HEK293 (cell line): Measurements from ENCODE around the gene APH1A.

Source experiments
- ATF2 ChIP-seq: fragments of 450-650 bp; formaldehyde crosslinking; IDR thresholded peaks from 2 replicates; pipeline ENCODE4 v1.5.1; 2016; ENCODE audit warnings: missing biosample characterization, missing genetic modification characterization, low read depth
- GLIS2 ChIP-seq: fragments of 450-650 bp; formaldehyde crosslinking; IDR thresholded peaks from 2 replicates; pipeline ENCODE4 v1.5.1; 2016; ENCODE audit warnings: missing biosample characterization, missing genetic modification characterization
- KLF16 ChIP-seq: fragments of 450-650 bp; formaldehyde crosslinking; IDR thresholded peaks from 2 replicates; pipeline ENCODE4 v1.5.1; 2017; ENCODE audit warnings: missing biosample characterization, missing genetic modification characterization
- SCRT2 ChIP-seq: fragments of 450-650 bp; formaldehyde crosslinking; IDR thresholded peaks from 2 replicates; pipeline ENCODE4 v1.5.1; 2016; ENCODE audit warnings: missing biosample characterization, missing genetic modification characterization
- TSHZ1 ChIP-seq: fragments of 450-650 bp; formaldehyde crosslinking; IDR thresholded peaks from 2 replicates; pipeline ENCODE4 v1.5.1; 2016; ENCODE audit warnings: missing biosample characterization, missing genetic modification characterization, borderline replicate concordance
- ZBTB6 ChIP-seq: fragments of 450-650 bp; formaldehyde crosslinking; IDR thresholded peaks from 2 replicates; pipeline ENCODE4 v1.5.1; 2017; ENCODE audit warnings: missing biosample characterization, missing genetic modification characterization
- ZFP37 ChIP-seq: fragments of 450-650 bp; formaldehyde crosslinking; IDR thresholded peaks from 2 replicates; pipeline ENCODE4 v1.5.1; 2016; ENCODE audit warnings: missing biosample characterization, missing genetic modification characterization
- ZIC2 ChIP-seq: fragments of 450-650 bp; formaldehyde crosslinking; IDR thresholded peaks from 2 replicates; pipeline ENCODE4 v1.5.1; 2016; ENCODE audit warnings: missing biosample characterization, missing genetic modification characterization
- ZNF138 ChIP-seq: fragments of 450-650 bp; formaldehyde crosslinking; IDR thresholded peaks from 2 replicates; pipeline ENCODE4 v1.5.1; 2016; ENCODE audit warnings: missing biosample characterization, missing genetic modification characterization, borderline replicate concordance
- ZNF214 ChIP-seq: fragments of 450-650 bp; formaldehyde crosslinking; IDR thresholded peaks from 2 replicates; pipeline ENCODE4 v1.5.1; 2017; ENCODE audit warnings: missing biosample characterization, mild to moderate bottlenecking, missing genetic modification characterization, borderline replicate concordance
- ZNF223 ChIP-seq: fragments of 450-650 bp; formaldehyde crosslinking; IDR thresholded peaks from 2 replicates; pipeline ENCODE4 v1.5.1; 2016; ENCODE audit warnings: missing biosample characterization, missing genetic modification characterization
- ZNF341 ChIP-seq: fragments of 450-650 bp; formaldehyde crosslinking; IDR thresholded peaks from 2 replicates; pipeline ENCODE4; 2016; ENCODE audit warnings: low read depth, missing biosample characterization, missing genetic modification characterization
- ZNF394 ChIP-seq: fragments of 450-650 bp; formaldehyde crosslinking; IDR thresholded peaks from 2 replicates; pipeline ENCODE4 v1.5.1; 2016; ENCODE audit warnings: missing biosample characterization, missing genetic modification characterization, mild to moderate bottlenecking, moderate library complexity, borderline replicate concordance
- ZNF488 ChIP-seq: fragments of 450-650 bp; formaldehyde crosslinking; IDR thresholded peaks from 2 replicates; pipeline ENCODE4 v1.5.1; 2016; ENCODE audit warnings: missing biosample characterization, missing genetic modification characterization
- ZNF514 ChIP-seq: fragments of 450-650 bp; formaldehyde crosslinking; IDR thresholded peaks from 2 replicates; pipeline ENCODE4 v1.5.1; 2016; ENCODE audit warnings: missing biosample characterization, missing genetic modification characterization
- ZNF544 ChIP-seq: fragments of 450-650 bp; formaldehyde crosslinking; IDR thresholded peaks from 2 replicates; pipeline ENCODE4 v1.5.0; 2017; ENCODE audit warnings: missing biosample characterization, missing genetic modification characterization
- ZNF560 ChIP-seq: fragments of 450-650 bp; formaldehyde crosslinking; IDR thresholded peaks from 2 replicates; pipeline ENCODE4 v1.5.1; 2017; ENCODE audit warnings: missing biosample characterization, missing genetic modification characterization, borderline replicate concordance
- ZNF654 ChIP-seq: fragments of 450-650 bp; formaldehyde crosslinking; IDR thresholded peaks from 2 replicates; pipeline ENCODE4 v1.5.1; 2016; ENCODE audit warnings: low read depth, missing biosample characterization, missing genetic modification characterization
- ZNF701 ChIP-seq: fragments of 450-650 bp; formaldehyde crosslinking; IDR thresholded peaks from 2 replicates; pipeline ENCODE4 v1.5.1; 2016; ENCODE audit warnings: missing biosample characterization, missing genetic modification characterization
- TF ChIP-seq, protein P1 (sequence below): fragments of 450-650 bp; formaldehyde crosslinking; IDR thresholded peaks from 2 replicates; pipeline ENCODE4 v1.5.1; 2016; ENCODE audit warnings: missing biosample characterization, missing genetic modification characterization, borderline replicate concordance
- TF ChIP-seq, protein P2 (sequence below): fragments of 450-650 bp; formaldehyde crosslinking; IDR thresholded peaks from 2 replicates; pipeline ENCODE4 v1.5.1; 2016; ENCODE audit warnings: missing biosample characterization, missing genetic modification characterization

Gene APH1A

DNA sequence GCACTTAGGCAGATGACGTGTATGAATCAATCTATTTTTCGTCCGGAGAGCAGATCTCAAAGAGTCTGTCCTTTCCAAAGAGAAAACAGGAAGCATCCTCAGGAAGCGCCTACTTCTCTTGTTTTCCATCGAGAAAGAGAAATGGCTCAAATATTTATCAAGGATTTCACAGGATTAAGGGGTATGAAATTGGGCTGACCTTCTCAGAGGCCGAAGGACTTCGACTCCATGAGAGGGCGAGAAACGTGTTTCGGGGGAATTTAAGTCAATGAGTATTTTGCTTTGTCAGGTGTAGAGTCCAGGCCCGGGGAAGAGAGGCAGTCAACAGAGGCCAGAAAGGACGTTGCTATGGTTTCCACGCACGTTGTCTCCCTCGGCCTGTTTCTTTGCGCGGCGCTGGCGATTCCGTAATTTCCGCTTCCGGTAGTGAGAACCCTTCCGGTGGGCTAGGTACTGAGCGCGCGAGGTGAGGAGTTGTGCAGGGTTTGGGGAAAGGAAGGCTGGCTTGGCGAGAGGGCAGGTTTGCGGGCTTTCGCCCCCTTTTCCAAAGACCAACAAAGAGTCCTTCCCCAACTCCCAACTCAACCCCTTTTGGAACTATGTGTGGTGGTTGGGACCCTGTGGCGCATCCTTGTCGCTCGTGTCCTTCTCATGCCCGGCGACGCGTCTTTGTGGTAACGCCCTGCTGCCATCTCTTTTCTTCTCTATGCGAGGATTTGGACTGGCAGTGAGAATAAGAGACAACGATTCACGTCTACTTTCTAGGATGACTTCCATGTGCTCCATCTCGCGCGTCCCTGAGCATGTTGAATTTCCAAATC lies 24.8 kb upstream of the APH1A start, which contains the start of gene MRPS21 (continued):
- no peak for TF ChIP-seq ZIC2
- no peak for TF ChIP-seq ZNF654
- TF ChIP-seq ZNF701 (tag by site-specific recombination): no peak
- TF ChIP-seq, protein P1, sequence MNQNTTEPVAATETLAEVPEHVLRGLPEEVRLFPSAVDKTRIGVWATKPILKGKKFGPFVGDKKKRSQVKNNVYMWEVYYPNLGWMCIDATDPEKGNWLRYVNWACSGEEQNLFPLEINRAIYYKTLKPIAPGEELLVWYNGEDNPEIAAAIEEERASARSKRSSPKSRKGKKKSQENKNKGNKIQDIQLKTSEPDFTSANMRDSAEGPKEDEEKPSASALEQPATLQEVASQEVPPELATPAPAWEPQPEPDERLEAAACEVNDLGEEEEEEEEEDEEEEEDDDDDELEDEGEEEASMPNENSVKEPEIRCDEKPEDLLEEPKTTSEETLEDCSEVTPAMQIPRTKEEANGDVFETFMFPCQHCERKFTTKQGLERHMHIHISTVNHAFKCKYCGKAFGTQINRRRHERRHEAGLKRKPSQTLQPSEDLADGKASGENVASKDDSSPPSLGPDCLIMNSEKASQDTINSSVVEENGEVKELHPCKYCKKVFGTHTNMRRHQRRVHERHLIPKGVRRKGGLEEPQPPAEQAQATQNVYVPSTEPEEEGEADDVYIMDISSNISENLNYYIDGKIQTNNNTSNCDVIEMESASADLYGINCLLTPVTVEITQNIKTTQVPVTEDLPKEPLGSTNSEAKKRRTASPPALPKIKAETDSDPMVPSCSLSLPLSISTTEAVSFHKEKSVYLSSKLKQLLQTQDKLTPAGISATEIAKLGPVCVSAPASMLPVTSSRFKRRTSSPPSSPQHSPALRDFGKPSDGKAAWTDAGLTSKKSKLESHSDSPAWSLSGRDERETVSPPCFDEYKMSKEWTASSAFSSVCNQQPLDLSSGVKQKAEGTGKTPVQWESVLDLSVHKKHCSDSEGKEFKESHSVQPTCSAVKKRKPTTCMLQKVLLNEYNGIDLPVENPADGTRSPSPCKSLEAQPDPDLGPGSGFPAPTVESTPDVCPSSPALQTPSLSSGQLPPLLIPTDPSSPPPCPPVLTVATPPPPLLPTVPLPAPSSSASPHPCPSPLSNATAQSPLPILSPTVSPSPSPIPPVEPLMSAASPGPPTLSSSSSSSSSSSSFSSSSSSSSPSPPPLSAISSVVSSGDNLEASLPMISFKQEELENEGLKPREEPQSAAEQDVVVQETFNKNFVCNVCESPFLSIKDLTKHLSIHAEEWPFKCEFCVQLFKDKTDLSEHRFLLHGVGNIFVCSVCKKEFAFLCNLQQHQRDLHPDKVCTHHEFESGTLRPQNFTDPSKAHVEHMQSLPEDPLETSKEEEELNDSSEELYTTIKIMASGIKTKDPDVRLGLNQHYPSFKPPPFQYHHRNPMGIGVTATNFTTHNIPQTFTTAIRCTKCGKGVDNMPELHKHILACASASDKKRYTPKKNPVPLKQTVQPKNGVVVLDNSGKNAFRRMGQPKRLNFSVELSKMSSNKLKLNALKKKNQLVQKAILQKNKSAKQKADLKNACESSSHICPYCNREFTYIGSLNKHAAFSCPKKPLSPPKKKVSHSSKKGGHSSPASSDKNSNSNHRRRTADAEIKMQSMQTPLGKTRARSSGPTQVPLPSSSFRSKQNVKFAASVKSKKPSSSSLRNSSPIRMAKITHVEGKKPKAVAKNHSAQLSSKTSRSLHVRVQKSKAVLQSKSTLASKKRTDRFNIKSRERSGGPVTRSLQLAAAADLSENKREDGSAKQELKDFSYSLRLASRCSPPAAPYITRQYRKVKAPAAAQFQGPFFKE (tag by site-specific recombination): no peak
- TF ChIP-seq ZBTB6 (tag by site-specific recombination): no peak
- TF ChIP-seq ZNF138: no peak
- TF ChIP-seq, protein P2, sequence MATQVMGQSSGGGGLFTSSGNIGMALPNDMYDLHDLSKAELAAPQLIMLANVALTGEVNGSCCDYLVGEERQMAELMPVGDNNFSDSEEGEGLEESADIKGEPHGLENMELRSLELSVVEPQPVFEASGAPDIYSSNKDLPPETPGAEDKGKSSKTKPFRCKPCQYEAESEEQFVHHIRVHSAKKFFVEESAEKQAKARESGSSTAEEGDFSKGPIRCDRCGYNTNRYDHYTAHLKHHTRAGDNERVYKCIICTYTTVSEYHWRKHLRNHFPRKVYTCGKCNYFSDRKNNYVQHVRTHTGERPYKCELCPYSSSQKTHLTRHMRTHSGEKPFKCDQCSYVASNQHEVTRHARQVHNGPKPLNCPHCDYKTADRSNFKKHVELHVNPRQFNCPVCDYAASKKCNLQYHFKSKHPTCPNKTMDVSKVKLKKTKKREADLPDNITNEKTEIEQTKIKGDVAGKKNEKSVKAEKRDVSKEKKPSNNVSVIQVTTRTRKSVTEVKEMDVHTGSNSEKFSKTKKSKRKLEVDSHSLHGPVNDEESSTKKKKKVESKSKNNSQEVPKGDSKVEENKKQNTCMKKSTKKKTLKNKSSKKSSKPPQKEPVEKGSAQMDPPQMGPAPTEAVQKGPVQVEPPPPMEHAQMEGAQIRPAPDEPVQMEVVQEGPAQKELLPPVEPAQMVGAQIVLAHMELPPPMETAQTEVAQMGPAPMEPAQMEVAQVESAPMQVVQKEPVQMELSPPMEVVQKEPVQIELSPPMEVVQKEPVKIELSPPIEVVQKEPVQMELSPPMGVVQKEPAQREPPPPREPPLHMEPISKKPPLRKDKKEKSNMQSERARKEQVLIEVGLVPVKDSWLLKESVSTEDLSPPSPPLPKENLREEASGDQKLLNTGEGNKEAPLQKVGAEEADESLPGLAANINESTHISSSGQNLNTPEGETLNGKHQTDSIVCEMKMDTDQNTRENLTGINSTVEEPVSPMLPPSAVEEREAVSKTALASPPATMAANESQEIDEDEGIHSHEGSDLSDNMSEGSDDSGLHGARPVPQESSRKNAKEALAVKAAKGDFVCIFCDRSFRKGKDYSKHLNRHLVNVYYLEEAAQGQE (tag by site-specific recombination): no peak
- TF ChIP-seq TSHZ1: no peak
- no peak for TF ChIP-seq GLIS2 (tag by site-specific recombination)
- TF ChIP-seq SCRT2 (tag by site-specific recombination): 0 out of 2 replicates have a peak, but pooled peaks have one; percentile 11
- TF ChIP-seq ZFP37: peak; percentile 52; the same call in 1 of the 2 replicates
- no peak for TF ChIP-seq ATF2 (tag by site-specific recombination)
- no peak for TF ChIP-seq ZNF214
- no peak for TF ChIP-seq ZNF223 (tag by site-specific recombination)
- TF ChIP-seq ZNF544 (tag by site-specific recombination): no peak
- no peak for TF ChIP-seq ZNF394 (tag by site-specific recombination)
- TF ChIP-seq ZNF341 (tag by site-specific recombination): no peak
- no peak for TF ChIP-seq KLF16
- TF ChIP-seq ZNF488 (tag by site-specific recombination): no peak
- no peak for TF ChIP-seq ZNF514 (tag by site-specific recombination)
- no peak for TF ChIP-seq ZNF560 (tag by site-specific recombination)
